ENCODE measurements around the gene FAM25G.

GRCh38 chr10:47452495-47453140 is 38.9 kb downstream of the FAM25G start:
- TF ChIP-seq CTCF (IDR thresholded peaks at IDR 0.05): no peak
- no peak for TF ChIP-seq POLR2A (IDR thresholded peaks at IDR 0.05)
